ENCODE data around the gene INSIG2.

The INSIG2 gene

GRCh38 chr2:118145806-118146205, 57.5 kb downstream of the INSIG2 start:
- H3K4me3 ChIP-seq (IDR thresholded peaks at IDR 0.05; ENCODE audit: insufficient read depth, low read depth, low read length), result no peak overlapping the region
- no peak for TF ChIP-seq CTCF (conservative IDR thresholded peaks at IDR 0.05; ENCODE audit: low read depth, low read length)
- H3K79me2 ChIP-seq (ENCODE audit: insufficient read depth, low read depth), result no peaks in the 10 kb centered on the region
- H2AFZ ChIP-seq (ENCODE audit: low read depth), result no peak overlapping the region
- no peak overlapping the region for H3K4me2 ChIP-seq
- no peak overlapping the region for H3K9ac ChIP-seq
- H3K36me3 ChIP-seq (ENCODE audit: insufficient read depth), result no peaks in the 10 kb centered on the region
- no peaks in the 10 kb centered on the region for H3K4me1 ChIP-seq (ENCODE audit: low read depth, poor library complexity, severe bottlenecking)
- H3K27ac ChIP-seq, result no peak overlapping the region
- H3K27me3 ChIP-seq (ENCODE audit: insufficient read depth, low read depth), result no peaks in the 10 kb centered on the region
- H4K20me1 ChIP-seq (ENCODE audit: insufficient read depth), result no peaks in the 10 kb centered on the region

- H3K36me3 ChIP-seq (ENCODE audit: insufficient read depth), result no peaks in the 10 kb centered on the region
- no peak overlapping the region for H3K4me2 ChIP-seq
- no peak overlapping the region for H3K27ac ChIP-seq
- no peak overlapping the region for H3K4me3 ChIP-seq (IDR thresholded peaks at IDR 0.05; ENCODE audit: insufficient read depth, low read depth, low read length)
- no peak for TF ChIP-seq CTCF (conservative IDR thresholded peaks at IDR 0.05; ENCODE audit: low read depth, low read length)
- H4K20me1 ChIP-seq (ENCODE audit: insufficient read depth), result no peaks in the 10 kb centered on the region
- no peaks in the 10 kb centered on the region for H3K79me2 ChIP-seq (ENCODE audit: insufficient read depth, low read depth)
- no peak overlapping the region for H3K9ac ChIP-seq
- H2AFZ ChIP-seq (ENCODE audit: low read depth), result no peak overlapping the region
- H3K4me1 ChIP-seq (ENCODE audit: low read depth, poor library complexity, severe bottlenecking), result no peaks in the 10 kb centered on the region
- no peaks in the 10 kb centered on the region for H3K27me3 ChIP-seq (ENCODE audit: insufficient read depth, low read depth)
Observed at GRCh38 chr2:118146315-118147283, 58.3 kb downstream of the INSIG2 start.

- no peaks in the 10 kb centered on the region for H3K4me1 ChIP-seq (ENCODE audit: low read depth, poor library complexity, severe bottlenecking)
- no peak overlapping the region for H3K9ac ChIP-seq
- H3K27ac ChIP-seq, result no peak overlapping the region
- H2AFZ ChIP-seq (ENCODE audit: low read depth), result no peak overlapping the region
- H3K4me3 ChIP-seq (IDR thresholded peaks at IDR 0.05; ENCODE audit: insufficient read depth, low read depth, low read length), result no peak overlapping the region
- no peaks in the 10 kb centered on the region for H3K36me3 ChIP-seq (ENCODE audit: insufficient read depth)
- no peak for TF ChIP-seq CTCF (conservative IDR thresholded peaks at IDR 0.05; ENCODE audit: low read depth, low read length)
- H3K79me2 ChIP-seq (ENCODE audit: insufficient read depth, low read depth), result no peaks in the 10 kb centered on the region
- no peaks in the 10 kb centered on the region for H3K27me3 ChIP-seq (ENCODE audit: insufficient read depth, low read depth)
- H3K4me2 ChIP-seq, result no peak overlapping the region
- no peaks in the 10 kb centered on the region for H4K20me1 ChIP-seq (ENCODE audit: insufficient read depth)
Observed at GRCh38 chr2:118148133-118148532, 59.9 kb downstream of the INSIG2 start.

GRCh38 chr2:118148809-118149208, 60.5 kb downstream of the INSIG2 start:
- H3K9ac ChIP-seq, result no peak overlapping the region
- no peak overlapping the region for H3K4me2 ChIP-seq
- H3K79me2 ChIP-seq (ENCODE audit: insufficient read depth, low read depth), result no peaks in the 10 kb centered on the region
- no peaks in the 10 kb centered on the region for H3K36me3 ChIP-seq (ENCODE audit: insufficient read depth)
- no peak overlapping the region for H3K27ac ChIP-seq
- no peaks in the 10 kb centered on the region for H4K20me1 ChIP-seq (ENCODE audit: insufficient read depth)
- no peaks in the 10 kb centered on the region for H3K4me1 ChIP-seq (ENCODE audit: low read depth, poor library complexity, severe bottlenecking)
- TF ChIP-seq CTCF (conservative IDR thresholded peaks at IDR 0.05; ENCODE audit: low read depth, low read length), result no peak
- H2AFZ ChIP-seq (ENCODE audit: low read depth), result no peak overlapping the region
- no peaks in the 10 kb centered on the region for H3K27me3 ChIP-seq (ENCODE audit: insufficient read depth, low read depth)
- H3K4me3 ChIP-seq (IDR thresholded peaks at IDR 0.05; ENCODE audit: insufficient read depth, low read depth, low read length), result no peak overlapping the region
